ENCODE measurements around the gene GRID2IP.
"Not testable (repeated sequence)": the region's sequence is repeated elsewhere in the genome, so short reads cannot be mapped to it uniquely, and the experiment has no call there.

The GRID2IP gene

DNA sequence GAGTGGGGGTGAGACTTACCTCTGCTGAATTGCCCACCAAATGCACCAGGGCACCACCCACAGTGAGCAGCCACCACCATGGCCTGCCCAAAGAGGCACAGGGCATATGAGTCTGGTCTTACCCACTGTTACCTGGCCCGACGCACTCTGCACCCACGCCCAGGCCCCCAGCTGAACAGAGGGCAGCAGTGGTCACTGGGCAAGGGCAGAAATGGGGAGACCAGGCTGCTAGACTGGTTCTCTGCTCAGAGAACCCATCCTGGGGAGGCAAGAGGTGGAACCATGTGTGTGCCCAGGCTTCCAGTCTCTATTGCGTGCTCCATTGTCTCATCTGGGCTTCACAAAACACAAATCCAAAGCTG is 64.1 kb downstream of the GRID2IP start:
- DNase-seq (ENCODE audit: low spot score), result no peak

DNA sequence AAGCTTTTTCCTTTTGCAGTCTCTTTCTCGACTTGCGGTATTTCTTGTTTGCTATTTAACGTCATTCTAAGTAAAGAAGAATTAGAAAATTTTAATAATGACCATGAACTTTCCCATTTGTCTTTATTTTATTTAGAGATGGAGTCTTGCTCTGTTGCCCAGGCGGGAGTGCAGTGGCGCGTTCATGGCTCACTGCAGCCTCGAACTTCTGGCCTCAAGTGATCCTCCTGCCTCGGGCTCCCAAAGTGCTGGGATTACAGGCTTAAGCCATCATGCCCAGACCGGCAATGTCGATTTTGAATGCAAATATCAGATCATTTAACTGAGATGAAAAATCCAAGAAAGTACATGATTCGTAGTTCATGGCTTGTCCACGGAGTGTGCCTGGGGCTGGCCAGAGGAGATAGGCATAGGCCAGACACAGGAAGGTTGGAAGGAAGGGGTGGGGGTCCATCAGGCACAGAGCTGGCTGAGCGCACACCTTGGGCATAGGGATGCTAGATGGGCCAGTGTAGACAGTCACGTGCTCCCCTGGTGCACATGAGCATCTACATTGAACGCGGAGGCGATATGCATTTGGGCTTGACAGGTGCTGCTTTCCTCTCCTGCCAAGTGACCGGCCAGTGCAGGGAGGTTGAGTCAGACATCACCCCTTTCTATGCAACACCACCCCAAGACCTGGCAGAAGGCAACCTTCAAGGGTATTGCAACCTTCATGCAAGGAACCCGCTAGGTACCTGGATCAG is 64.7 kb downstream of the GRID2IP start:
- DNase-seq (ENCODE audit: low spot score), result no peak

DNA sequence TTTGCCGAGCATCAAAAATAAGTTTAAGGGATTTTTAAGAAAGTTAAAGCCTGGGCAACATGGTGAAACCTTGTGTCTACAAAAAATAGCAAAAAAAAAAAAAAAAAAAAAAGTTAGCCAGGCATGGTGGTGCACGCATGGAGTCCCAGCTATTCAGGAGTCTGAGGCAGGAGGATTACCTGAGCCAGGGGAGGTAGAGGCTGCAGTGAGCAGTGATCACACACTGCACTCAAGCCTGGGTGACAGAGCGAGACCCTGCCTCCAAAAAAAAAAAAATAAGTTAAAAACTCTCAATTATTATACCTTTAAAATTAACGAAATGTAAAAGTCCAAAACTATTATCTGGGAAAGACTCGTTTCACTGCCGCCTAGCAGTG is 68.5 kb downstream of the GRID2IP start:
- no peak for DNase-seq (ENCODE audit: low spot score)

DNA sequence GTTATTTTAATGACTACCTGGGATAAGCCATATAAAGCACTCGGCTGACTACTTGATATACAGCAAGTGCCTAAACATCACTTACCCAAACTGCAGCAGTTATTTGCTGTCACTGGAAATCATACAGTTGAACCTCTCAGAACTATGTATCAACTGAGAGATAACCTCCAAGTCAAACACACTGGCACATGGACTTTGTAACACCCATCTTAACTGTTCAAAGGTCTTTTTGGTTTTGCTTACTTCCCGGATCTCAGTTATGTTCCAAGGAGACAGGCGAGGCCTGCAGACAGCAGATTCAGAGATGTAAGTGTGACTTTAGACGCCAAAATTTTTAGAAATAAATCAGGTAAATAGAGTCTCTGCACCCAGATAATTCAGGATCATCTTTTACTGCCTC is 69.0 kb downstream of the GRID2IP start:
- DNase-seq (ENCODE audit: low spot score), result no peak

DNA sequence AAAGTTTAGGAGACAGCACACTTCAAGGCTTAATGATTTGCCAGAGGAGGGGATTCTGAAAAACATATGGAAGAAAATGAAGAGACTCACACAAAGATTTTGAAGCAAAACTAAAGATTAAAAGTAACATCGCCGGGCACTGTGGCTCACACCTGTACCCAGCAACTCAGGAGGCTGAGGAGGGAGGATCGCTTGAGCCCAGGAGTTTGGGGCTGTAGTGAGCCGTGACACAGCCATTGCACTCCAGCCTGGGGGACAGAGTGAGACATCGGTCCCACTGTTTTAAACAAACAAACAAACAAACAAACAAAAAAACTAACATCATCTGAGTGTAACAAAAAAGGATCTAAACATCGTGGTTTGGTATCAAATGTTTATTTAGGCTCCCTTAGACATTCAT is 69.8 kb downstream of the GRID2IP start:
- DNase-seq (ENCODE audit: low spot score), result no peak

DNA sequence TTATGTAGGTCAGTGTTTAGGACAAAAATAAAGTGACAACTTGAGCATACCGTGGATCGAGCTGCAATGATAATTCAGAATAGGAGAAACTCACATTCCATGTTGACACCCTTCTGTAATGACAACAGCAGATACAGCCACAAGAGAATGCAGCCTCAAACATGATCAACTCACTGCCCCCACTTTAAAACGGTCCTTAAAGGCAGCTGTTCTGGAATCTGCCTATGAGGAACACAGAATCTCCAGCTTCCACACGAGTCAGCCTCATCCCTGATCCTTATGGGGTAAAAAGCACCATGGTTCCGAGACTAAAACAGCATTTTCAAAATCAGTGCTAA is 71.0 kb downstream of the GRID2IP start:
- no peak for DNase-seq (ENCODE audit: low spot score)

DNA sequence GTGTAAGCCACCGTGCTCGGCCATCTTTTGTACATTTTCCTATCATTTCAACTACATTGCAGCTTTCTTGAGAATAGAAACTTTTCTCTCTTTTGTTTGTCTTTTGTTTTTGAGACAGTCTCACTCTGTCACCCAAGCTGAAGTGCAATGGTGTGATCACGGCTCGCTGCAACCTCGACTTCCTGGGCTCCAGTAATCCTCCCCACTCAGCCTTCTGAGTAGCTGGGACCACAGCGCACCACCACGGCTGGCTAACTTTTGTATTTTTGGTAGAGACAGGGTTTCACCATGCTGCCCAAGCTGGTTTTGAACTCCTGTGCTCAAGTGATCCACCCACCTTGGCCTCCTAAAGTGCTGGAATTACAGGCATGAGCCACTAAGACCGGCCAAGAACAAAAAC is 72.2 kb downstream of the GRID2IP start:
- no peak for DNase-seq (ENCODE audit: low spot score)

DNA sequence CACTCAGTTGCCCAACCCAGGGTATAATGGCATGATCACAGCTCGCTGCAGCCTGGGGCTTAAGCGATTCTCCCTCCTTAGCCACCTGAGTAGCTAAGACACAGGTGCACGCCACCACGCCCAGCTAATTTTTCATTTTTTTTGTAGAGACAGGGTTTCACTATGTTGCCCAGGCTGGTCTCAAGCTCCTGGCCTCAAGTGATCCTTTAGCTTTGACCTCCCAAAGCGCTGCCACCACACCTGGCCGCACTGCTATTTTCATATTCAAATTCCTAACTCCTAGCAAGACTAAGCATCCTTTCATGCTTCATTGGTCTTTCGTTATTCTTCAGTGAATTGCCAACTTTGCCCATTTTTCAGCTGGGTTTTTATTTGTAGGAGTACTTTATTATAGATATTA is 73.1 kb downstream of the GRID2IP start:
- DNase-seq (ENCODE audit: low spot score), result no peak

DNA sequence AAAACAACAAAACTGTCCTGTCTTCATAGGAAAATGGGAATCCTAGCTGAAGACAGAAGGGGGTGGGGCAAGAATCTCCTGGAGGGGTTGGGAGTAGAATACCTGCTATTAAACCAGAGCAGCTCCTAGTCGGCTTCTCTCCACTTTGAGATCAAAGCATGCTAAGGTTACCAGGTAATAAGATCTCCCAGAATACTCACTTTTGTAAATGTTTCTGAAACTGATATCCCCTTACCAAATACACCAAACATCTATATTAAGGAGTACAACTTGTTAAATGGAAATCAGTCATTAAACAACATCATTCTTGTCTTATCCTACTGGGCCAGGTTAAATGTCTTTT is 74.0 kb downstream of the GRID2IP start:
- no peak for DNase-seq (ENCODE audit: low spot score)

DNA sequence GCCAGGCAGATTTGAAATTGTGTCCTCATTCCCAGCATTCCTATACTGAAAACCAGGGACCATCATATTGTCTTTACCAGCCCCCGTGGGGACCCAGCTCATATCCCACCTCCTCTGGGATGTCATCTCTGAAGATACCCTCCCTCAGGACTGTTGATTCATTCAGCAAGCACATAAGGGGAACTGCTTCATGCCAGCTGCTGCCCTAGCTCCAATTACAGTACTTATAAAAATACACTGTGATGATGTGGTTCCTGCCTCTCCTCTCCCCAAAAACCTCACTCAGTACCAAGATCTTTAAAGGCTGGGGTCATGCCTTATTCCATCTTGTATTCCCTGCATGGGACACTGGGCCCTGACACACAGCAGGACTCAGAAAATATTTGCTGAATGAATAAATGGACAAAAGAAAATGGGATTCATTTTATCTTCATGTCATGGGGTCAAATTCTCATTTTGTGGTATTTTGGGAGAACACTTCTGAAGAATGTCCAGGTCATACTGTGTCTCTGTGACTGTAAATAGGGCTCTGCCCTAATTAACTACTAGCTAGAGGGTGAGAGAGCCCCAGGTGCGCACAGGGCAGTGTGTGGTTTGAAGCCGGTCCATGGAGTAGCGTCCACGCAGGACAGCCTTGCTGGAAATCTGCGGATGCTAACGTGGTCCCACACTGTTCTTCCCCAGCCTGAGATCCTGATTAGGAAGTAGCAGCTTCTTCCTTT is 74.5 kb downstream of the GRID2IP start:
- DNase-seq (ENCODE audit: low spot score), result no peak

DNA sequence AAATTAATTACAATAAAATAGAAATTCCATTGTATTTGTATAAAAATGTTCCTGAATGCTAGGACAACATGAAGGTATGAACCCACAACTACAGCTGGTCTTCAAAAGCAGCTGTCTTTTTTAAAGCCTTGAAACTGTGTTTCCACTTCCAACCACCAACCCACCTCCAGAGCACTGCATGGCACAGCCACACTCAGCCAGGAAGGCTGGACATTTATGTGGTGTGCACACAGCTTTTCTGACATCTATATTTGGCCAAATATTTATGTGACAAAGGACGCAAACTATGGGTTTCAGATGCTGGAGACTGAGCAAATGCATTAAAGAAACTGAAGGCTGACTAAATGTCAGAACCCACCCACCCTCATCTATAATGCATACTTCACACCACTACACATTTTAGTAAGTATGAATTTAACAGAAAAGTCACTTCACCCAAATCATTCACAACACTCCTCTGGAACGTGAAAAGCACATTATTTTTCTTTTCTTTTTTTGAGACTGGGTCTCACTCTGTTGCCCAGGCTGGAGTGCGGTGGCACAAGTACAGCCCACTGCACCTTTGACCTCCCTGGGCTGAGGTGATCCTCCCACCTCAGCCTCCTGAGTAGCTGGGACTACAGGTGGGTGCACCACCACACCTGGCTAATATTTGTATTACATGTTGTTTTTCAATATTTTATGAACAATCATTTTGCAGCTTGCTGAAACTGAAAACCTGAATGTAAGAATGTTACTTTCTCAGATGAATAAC is 75.7 kb downstream of the GRID2IP start:
- DNase-seq (ENCODE audit: low spot score), result no peak

DNA sequence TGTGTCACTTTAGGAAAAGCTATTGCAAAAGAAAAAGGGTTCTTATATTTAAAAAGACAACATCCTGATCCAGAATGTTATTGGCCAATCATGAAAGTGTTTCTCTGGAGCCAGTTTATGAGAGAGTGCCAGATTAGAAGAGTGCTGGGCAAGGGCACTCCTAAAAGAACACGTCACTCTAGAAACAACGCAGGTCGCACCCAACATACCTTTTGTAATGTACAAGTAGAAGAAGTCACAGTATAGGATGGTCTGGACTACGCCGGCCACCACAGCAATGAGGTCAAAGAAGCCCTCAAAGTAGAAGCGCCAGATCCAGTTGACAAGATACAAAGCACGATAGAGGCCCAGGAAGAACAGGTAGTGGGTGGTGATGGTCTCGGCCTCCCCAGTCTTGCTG is 85.4 kb downstream of the GRID2IP start:
- DNase-seq (ENCODE audit: low spot score), result no peak

DNA sequence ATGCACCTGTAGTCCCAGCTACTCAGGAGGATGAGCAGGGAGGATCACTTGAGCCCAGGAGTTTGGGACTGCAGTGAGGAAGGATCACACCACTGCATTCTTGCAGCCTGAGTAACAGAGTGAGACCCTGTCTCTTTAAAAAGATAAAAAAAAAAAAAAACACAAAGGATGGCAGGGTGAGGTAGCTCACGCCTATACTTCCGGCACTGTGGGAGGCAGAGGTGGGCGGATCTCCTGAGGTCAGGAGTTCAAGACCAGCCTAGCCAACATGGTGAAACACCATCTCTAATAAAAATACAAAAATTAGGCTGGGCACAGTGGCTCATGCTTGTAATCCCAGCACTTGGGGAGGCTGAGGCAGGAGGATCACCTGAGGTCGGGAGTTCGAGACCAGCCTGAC is 87.7 kb downstream of the GRID2IP start:
- not testable (repeated sequence) for DNase-seq (ENCODE audit: low spot score)

DNA sequence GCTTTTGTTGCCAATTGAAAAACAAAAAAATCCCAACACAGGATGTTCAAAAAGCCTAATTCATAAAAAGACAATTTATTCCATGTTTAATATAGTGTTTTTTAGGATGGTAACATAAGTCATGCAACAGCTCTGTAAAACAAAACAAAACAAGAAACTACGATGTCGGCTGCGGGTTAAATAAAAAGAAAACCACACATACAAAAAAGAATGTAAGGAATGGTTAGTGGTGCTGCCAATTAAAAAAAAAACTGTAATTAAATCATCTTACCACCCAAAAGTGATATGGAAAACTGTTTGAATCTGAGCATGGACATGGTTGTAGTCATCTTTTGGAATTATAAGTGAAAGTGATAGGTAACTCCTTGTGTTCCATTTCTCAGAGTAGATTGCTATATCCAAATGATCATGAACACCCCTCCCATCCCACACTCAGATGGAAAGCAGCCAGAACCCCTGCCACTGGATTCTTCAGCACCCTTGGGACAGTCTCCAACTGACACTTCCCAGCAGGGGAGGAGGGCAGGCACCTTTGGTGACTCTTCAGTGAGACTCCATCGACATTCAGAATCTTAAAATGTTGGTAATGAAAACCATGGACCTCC is 89.2 kb downstream of the GRID2IP start:
- no peak for DNase-seq (ENCODE audit: low spot score)

DNA sequence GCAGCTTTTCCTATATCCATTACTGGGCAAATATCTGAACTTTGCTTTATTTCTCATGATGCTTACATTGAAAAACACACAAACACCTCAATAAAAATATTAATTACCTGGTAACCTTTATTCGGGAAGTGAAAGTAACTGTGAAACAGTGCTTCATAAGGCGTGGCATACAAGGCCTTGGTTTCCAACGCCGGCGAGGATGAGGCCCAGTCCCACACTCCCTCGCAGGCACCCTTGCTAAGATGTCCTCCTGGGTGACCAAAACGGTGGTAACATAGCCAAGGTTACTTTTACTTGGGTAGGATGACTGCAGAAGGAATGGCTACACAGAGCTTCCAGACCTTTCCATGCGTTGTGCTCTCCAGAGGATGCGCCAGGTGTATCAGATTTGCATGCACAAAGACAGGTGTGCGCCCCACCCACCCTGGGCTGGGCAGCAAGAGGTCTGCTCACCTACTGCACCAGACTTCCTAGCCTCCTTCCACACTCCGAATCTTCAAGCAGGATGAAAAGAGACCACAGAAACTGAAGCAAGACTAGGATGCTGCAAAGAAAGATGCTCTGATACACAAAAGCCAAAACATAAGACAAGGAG is 90.2 kb downstream of the GRID2IP start:
- no peak for DNase-seq (ENCODE audit: low spot score)

DNA sequence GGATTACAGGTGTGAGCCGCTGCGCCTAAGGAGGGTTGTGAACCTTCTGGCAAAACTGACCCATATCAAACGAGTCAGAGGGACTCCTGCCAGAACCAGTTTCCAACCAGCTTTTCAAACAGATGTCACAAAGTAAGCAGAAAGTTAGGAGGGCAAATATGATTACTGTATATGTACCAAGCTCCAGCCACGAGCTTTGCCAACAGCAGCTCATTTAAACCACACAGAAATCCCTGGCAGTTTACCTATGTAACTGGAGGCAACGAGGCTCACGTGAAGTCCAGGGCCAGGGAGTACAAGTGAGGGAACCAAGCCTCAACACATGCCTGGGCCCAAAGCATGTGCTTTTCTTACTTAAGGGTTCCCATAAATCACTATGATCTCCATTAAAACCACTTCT is 91.0 kb downstream of the GRID2IP start:
- DNase-seq (ENCODE audit: low spot score), result no peak

DNA sequence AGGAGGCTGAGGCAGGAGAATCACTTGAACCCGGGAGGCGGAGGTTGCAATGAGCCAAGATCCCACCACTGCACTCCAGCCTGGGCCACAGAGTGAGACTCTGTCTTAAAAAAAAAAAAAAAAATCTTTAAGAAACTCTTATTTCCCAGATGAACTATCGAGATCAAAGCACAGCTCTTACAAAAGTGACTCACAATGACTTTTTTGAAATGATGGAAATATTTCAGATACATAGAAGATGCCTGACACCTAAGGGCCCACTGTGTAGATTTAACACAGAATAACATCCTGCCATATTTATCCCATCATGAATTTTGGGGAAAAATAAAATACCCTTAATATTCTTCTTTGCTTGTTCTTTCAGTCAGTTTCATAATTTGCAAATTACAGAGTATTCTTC is 92.6 kb downstream of the GRID2IP start:
- DNase-seq (ENCODE audit: low spot score), result not testable (repeated sequence)

DNA sequence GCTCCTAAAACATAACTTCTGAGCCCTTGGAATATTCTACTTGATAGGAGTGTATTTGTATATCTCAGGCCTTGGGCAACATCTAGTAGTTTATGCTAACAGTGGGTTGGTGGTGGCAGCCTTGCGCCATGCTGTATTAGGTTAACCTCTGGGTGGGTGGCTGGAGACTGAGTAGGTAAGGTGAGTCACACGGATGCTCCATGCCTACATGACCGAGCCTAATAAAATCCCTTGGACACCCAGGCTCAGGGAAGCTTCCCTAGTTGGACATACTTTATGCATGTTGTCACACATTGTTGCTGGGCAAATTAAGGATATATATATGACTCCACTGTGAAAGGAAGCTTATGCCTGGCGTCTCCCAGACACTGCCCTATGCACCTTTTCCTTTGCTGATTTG is 97.5 kb downstream of the GRID2IP start:
- DNase-seq (ENCODE audit: low spot score), result no peak

DNA sequence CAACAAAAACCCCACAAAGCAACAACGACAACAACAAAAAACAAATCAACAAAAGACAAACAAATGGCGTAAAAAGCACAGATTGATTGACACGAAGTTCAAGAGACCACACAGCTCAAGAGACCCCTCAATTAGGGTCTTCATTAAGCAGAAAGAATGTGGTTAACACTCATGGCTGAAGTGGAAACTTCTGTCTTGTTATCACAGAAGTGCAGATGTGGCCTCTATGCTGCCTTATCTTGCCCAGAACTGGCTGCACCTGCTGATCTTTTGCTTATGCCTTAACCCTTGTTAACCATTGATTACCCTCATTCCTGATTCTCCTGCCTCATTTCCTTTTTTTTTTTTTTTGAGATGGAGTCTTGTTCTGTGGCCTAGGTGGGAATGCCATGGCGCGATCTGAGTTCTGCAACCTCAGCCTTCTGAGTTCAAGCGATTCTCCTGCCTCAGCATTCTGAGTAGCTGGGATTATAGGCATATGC is 100.0 kb downstream of the GRID2IP start:
- no peak for DNase-seq (ENCODE audit: low spot score)

DNA sequence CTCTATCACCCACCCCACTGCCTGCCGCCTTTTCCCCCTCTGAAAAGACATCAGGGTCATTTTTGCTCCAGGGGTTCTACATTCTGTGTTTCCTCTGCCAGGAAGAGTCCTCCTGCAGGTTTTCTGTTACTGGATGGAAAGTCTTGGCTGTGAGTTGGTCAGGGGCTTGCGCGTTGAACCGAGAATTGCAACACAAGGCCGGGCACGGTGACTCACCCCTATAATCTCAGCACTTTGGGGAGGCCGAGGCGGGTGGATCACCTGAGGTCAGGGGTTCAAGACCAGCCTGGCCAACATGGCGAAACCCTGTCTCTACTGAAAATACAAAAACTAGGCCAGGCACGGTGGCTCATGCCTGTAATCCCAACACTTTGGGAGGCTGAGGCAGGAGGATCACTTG is 100.7 kb downstream of the GRID2IP start:
- not testable (repeated sequence) for DNase-seq (ENCODE audit: low spot score)

DNA sequence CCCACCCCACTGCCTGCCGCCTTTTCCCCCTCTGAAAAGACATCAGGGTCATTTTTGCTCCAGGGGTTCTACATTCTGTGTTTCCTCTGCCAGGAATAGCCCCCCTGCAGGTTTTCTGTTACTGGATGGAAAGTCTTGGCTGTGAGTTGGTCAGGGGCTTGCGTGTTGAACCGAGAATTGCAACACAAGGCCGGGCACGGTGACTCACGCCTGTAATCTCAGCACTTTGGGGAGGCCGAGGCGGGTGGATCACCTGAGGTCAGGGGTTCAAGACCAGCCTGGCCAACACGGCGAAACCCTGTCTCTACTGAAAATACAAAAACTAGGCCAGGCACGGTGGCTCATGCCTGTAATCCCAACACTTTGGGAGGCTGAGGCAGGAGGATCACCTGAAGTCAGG is 101.4 kb downstream of the GRID2IP start:
- not testable (repeated sequence) for DNase-seq (ENCODE audit: low spot score)

DNA sequence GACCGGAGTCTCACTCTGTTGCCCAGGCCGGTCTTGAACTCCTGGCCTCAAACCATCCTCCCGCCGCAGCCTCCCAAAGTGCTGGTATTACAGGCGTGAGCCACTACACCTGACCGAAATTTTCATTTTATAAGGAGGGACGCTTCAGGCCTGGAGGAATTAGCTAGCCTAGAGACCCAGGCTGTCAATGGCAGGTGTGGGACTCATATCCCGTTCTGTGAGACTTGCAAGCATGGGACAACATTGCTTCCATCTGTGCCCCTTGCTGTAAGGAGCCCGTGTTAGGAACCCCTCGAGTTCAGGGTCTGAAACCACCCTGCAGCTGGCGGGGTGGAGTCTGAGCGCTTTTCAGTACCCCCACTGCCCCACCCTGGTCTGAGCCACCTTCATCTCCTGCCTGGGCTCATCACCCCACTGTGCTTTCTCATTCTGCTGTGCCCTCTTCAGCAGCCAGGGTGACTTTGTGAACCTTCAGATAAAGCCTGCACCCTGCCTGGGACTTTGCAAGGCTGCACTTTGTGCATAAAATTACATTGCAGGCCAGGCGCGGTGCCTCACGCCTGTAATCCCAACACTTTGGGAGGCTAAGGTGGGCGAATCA is 102.2 kb downstream of the GRID2IP start:
- no peak for DNase-seq (ENCODE audit: low spot score)
